Limb (tissue), 2 donors: ENCODE measurements around the gene WNK4.

Experiments
- DNase-seq, 2 donors: peaks; one replicate each; pipeline ENCODE4 v3.0.0-alpha.2; 2016; ENCODE audit errors: extremely low spot score in 2 of 2

WNK4 gene

DNA sequence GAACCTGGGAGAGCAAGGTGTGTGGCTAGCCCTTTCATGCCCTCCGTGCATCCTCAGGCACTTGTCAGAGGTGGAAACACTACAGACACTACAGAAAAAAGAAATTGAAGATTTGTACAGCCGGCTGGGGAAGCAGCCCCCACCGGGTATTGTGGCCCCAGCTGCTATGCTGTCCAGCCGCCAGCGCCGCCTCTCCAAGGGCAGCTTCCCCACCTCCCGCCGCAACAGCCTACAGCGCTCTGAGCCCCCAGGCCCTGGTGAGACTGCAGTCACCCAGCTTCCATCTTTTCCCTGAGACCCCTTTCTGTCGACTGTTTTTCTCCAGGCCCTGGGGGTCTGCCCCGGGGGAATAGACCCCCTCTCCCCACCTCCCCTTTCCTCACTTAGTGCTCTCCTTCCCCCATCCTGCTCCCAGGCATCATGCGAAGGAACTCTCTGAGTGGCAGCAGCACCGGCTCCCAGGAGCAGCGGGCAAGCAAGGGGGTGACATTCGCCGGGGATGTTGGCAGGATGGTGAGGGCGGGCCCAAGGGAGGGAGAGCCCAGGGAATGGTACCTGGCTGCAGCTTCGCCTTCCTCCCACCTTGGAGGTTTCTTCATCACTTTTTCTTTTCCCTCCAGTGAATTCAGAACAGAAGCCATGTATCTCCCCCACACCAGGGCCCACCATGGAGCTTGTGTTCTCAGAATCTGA, 15.8 kb downstream of the WNK4 start:
- DNase-seq = no peak

DNA sequence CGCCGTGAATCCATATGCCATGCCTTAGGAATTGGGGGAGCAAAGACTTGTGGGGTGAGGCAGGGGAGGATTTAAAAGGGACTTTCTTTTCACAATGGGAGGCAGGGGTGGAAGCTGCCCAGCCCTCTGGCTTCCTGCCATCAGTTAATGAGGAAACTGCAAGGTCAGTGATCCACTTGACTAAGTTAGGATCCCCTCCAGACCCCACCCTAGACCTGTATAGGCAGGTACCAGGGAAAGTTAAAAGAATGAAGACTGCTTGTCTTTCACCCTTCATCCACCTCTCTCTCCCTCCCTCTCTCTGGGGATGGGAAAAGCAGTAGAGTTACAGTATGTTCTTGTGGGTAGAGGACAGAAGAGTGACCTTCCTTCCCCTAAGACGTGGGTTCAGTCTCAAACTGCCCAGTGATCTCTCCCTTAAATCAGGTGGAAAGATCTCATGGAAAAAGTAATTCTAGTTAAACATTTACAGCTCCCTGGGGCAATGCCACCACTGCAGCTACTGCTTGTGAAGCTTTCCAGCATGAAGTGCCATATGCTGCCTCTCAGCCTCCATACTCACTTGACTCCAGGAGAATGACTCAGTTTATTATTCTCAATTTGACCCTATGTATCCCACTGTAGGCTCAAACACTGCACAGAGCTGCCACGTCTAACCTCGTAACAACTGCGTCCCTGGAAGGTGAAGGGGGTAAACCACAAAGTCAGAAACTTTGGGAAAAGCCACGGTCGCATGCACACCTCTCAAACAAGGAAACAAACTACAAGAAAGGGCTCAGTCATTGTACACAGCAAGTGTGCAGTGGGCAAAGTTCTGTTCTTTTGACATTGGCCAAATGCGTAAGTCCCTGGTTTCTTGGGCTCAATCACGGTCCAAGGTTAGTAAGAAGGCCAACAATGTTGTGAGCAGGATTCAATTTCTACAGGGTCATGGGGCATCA, 16.9 kb downstream of the WNK4 start:
- DNase-seq = no peak

- no peak for DNase-seq
Measured at GRCh38 chr17:42798011-42798382, 17.6 kb downstream of the WNK4 start.

- DNase-seq = peak; percentile 82 to 91
Measured at GRCh38 chr17:42798383-42799380, 18.3 kb downstream of the WNK4 start, which contains the start of the genes CNTD1 and COA3. TSS of gene CNTD1 (plus strand) at chr17:42798861. CDS start at chr17:42799068, 207 bp downstream. TSS of gene COA3 (minus strand) at chr17:42798704. CDS start at chr17:42798681, 23 bp downstream.

DNA sequence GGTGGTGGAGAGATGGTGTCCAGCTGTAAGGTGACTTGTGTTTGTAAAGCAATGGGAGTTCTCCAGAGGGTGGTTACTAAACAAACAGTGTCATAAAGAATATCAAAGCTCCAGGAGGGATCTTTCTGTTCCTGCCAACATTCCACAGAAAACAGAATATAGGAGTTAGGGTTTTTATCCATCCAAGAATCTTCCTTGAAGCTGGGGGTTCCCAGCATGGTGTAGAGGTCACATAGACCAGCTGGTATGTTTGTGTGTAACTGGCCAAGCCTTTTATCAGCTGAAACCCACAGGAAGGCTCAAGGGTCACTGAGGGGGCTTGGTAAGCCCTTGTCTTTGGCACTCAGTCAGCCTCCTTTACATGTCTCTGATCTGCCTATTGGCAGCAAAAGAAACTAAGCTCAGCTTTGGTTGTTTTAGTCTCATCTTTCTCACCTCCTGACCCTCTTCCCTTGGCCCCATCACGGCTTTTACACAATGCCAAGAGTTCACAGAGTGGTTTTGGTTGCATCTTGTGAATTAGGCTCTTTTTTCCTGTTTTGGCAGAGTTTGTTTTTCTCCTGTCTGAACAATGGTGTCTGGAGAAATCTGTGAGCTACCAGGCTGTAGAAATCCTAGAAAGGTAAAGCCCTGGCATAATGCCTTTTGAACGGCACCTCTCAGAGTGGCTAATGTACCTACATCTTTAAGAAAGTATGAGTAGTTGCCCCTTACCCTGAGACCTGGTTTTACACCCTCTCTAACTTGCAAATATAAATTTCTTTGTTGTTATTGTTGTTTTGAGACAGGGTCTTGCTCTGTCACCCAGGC, 22.9 kb downstream of the WNK4 start:
- no peak for DNase-seq

- DNase-seq = no peak
Measured at GRCh38 chr17:42804918-42805367, 24.5 kb downstream of the WNK4 start.

DNA sequence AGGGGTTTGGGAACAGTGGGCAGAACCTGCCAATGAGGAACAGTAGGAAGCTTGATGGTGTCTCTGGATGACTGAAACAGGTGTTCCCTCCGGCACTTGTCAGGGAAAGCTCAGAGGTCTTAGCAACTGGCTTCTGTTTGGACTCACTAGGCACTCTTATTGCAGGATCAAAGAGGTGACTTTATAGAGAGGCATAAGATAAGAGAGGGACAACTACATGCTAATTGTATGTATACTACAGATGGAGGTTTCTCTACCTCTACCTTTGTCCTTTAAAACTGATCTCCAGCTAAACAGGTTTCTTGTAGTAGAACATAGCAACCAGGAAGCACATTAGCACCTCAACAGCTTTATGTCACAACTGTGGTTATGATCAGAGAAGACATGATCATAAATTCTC, 25.8 kb downstream of the WNK4 start:
- no peak for DNase-seq

GRCh38 chr17:42809250-42809649, 28.8 kb downstream of the WNK4 start:
- DNase-seq = no peak

DNA sequence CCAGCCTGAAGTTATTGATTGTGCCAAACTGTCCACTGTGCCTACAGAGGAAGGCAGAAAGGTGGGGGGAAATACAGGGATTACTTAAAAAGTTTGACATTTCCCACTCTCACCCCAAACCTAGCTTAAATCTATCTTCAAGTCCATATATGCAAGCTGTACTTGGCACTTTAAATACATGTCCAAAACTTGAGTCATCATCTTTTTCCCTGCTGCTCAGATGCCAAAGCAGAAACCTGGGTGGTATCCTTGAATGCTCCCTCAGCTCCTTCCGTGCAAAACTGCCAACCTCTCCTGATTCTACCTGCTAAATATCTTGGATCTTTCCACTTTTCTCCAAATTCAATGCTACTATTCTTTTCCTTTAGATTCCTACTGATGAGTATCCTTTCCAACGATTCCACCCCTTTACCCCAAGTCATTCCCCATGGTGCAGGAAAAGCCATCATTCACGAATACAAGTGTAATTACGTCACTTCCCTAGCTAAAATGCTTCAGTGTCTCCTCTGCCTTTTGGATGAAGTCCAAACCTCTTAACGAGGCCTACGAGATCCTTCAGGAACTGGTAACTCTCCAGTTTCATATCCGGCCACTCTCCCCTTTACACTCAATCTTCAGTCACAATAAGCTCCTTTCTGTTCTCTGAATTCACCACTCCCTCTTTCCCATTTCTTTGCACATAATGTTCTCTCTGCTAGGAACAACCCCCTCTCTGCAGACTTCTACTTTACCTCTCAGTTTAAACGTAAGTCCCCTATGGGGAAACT, 34.4 kb downstream of the WNK4 start:
- DNase-seq = peak in 1 of 2 donors; percentile 64

- DNase-seq = no peak
Measured at GRCh38 chr17:42817866-42818265, 37.5 kb downstream of the WNK4 start.

- no peak for DNase-seq
Measured at GRCh38 chr17:42818379-42818778, 38.0 kb downstream of the WNK4 start.

GRCh38 chr17:42819939-42820535, 39.6 kb downstream of the WNK4 start:
- peak in 1 of 2 donors; percentile 45 for DNase-seq

GRCh38 chr17:42821176-42821575, 40.8 kb downstream of the WNK4 start:
- DNase-seq = no peak

GRCh38 chr17:42827472-42827871, 47.1 kb downstream of the WNK4 start:
- no peak for DNase-seq

DNA sequence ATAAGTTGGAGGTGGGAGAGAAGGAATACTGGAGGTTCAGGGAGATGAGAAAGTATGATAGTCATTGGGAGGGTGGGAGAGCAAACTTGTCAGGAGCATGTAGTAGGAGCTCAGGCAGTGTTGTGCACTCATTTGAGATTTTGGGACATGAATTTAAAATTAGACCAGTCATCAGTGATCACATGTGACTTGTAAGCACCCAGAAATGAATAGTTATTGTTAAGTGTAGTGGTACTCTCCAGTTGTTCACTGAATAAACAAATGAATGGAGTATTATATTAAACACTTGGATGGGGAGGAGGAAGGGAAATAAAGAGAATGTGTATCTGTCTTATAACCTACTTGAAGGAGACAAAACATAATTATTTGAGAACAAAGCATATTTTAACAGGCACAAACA, 50.6 kb downstream of the WNK4 start:
- no peak for DNase-seq

DNA sequence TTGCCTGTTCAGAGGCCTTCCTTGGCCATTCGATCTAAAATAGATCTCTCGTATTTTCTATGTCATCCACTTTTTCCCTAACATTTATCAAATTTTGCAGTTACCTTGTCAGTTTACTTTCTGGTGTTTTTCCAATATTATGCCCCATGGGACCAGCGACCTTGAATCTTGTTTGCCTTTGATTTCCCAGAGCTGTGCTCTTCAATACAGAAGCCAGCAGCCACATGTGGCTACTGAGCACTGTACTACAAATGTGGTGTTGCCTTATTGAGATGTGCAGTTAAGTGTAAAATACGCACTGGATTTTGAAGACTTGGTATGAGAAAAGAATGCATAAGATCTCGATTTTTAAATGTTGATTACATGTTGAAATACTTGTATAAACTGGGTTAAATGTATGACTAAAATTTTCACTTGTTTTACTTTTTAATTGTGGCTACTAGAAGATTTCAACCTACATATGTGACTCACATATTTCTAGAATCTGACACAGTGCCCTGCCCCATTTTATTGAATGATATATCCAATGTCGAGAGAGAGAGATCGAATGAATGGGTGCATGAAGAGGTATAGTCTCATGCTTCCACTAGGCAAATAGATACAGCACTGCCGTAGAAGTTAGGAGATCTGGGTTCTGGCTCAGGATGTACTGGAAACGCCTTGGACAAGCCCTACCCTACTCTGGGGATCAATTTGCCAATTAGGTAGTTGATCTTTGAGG, 52.0 kb downstream of the WNK4 start:
- no peak for DNase-seq

- DNase-seq = peak; percentile 88 to 94
Measured at GRCh38 chr17:42832934-42833766, 52.7 kb downstream of the WNK4 start, which contains the start of gene PSME3. TSS of gene PSME3 (plus strand) at chr17:42833397. CDS start at chr17:42833632, 235 bp downstream.
